Stimulated activated CD4-positive, alpha-beta T cell treated with anti-CD3 and anti-CD28 coated beads, Interleukin-2, amount 100 ng/mL, for 48 hours (primary cell): ENCODE data around the gene MAP3K12.
"Not testable (repeated sequence)": the region's sequence is repeated elsewhere in the genome, so short reads cannot be mapped to it uniquely, and the experiment has no call there.

Source experiments
- DNase-seq, 2 donors: peaks; one replicate each; pipeline ENCODE4 v3.0.0-alpha.2; 2020

MAP3K12 gene

GRCh38 chr12:53489242-53489864 lies 9.9 kb downstream of the MAP3K12 start:
- no peak for DNase-seq

GRCh38 chr12:53486736-53487487 lies 12.3 kb downstream of the MAP3K12 start:
- DNase-seq: no peak

GRCh38 chr12:53485955-53486735 lies 13.1 kb downstream of the MAP3K12 start:
- DNase-seq: no peak

- DNase-seq: no peak
Observed at GRCh38 chr12:53484686-53485575, 14.3 kb downstream of the MAP3K12 start.

- no peak for DNase-seq
Observed at GRCh38 chr12:53483979-53484377, 15.3 kb downstream of the MAP3K12 start.

GRCh38 chr12:53483225-53483978 lies 15.9 kb downstream of the MAP3K12 start:
- no peak for DNase-seq

GRCh38 chr12:53482626-53483168 lies 16.6 kb downstream of the MAP3K12 start:
- DNase-seq: no peak

- no peak for DNase-seq
Observed at GRCh38 chr12:53481939-53482586, 17.2 kb downstream of the MAP3K12 start.

- not testable (repeated sequence) for DNase-seq
Observed at GRCh38 chr12:53481458-53481857, 17.8 kb downstream of the MAP3K12 start.

- no peak for DNase-seq
Observed at GRCh38 chr12:53480491-53481442, 18.5 kb downstream of the MAP3K12 start.

- DNase-seq: no peak
Observed at GRCh38 chr12:53479331-53479730, 19.9 kb downstream of the MAP3K12 start.

GRCh38 chr12:53478865-53479264 lies 20.4 kb downstream of the MAP3K12 start:
- DNase-seq: no peak

GRCh38 chr12:53476769-53477209 lies 22.5 kb downstream of the MAP3K12 start:
- DNase-seq: no peak

- no peak for DNase-seq
Observed at GRCh38 chr12:53474819-53475218, 24.4 kb downstream of the MAP3K12 start.

GRCh38 chr12:53474077-53474476 lies 25.2 kb downstream of the MAP3K12 start:
- DNase-seq: no peak

GRCh38 chr12:53472056-53472582 lies 27.1 kb downstream of the MAP3K12 start:
- no peak for DNase-seq

- DNase-seq: no peak
Observed at GRCh38 chr12:53468282-53468681, 31.0 kb downstream of the MAP3K12 start.

- no peak for DNase-seq
Observed at GRCh38 chr12:53467880-53468279, 31.4 kb downstream of the MAP3K12 start.

- no peak for DNase-seq
Observed at GRCh38 chr12:53467082-53467481, 32.2 kb downstream of the MAP3K12 start.

GRCh38 chr12:53466640-53467039 lies 32.6 kb downstream of the MAP3K12 start:
- DNase-seq: no peak
